Ovary (tissue), 3 donors: Measurements from ENCODE around the gene RTN3.

Experiments used
- EP300 ChIP-seq: sonication (generic); formaldehyde crosslinking; IDR thresholded peaks from one replicate; pipeline ENCODE4 v1.6.1; 2017; ENCODE audit warnings: antibody characterized with exemption
- TF ChIP-seq, protein P1 (sequence below), 3 donors: fragments of 450-650 bp in 2 of 3; fragments of 200-600 bp in 1 of 3; IDR thresholded peaks; one replicate each; pipeline versions ENCODE4 v1.5.1 to v1.8.0; 2016 to 2022; ENCODE audit warnings: antibody characterized with exemption in 3 of 3, mild to moderate bottlenecking in 1 of 3
- donor health status: DM: no; HTN: no; CAD: no.

DNA sequence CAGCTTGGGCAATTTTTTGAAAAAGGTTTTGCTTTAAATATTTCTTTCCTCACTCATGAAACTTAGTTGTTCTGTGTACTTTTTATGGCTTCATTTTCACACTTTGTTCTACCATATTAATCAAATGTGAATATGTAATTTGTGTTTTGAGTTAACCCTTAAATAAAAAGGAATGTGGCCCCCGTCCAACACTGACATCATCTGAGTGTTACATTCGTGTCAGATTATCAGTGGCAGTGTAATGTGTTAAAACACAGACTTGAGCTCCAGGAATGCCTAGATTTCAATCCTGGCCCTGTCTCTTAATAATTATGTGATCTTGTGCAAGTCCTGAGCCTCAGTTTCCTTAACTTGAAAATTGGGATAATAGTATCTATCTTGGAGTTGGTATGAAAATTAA, 5.6 kb downstream of the RTN3 start:
- no peak for TF ChIP-seq EP300
- TF ChIP-seq, protein P1, sequence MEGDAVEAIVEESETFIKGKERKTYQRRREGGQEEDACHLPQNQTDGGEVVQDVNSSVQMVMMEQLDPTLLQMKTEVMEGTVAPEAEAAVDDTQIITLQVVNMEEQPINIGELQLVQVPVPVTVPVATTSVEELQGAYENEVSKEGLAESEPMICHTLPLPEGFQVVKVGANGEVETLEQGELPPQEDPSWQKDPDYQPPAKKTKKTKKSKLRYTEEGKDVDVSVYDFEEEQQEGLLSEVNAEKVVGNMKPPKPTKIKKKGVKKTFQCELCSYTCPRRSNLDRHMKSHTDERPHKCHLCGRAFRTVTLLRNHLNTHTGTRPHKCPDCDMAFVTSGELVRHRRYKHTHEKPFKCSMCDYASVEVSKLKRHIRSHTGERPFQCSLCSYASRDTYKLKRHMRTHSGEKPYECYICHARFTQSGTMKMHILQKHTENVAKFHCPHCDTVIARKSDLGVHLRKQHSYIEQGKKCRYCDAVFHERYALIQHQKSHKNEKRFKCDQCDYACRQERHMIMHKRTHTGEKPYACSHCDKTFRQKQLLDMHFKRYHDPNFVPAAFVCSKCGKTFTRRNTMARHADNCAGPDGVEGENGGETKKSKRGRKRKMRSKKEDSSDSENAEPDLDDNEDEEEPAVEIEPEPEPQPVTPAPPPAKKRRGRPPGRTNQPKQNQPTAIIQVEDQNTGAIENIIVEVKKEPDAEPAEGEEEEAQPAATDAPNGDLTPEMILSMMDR (IDR thresholded peaks at IDR 0.05): no peak
